Tibial nerve (tissue), 4 donors: Measurements from ENCODE around the gene SORCS2. TPM values are rescaled to one million over a fixed set of nuclear protein-coding genes. Genes with fewer than 3 reads are reported as not detected.

Source experiments
- DNase-seq, 2 donors: peaks; one replicate each; pipeline ENCODE4 v3.0.0-alpha.2; 2019; ENCODE audit warnings: low spot score in 2 of 2
- H3K27ac ChIP-seq, 4 donors: fragments of 200-600 bp; sonication (generic) in 3 of 4; one replicate each; pipeline ENCODE4 v1.5.1; 2017 to 2019; ENCODE audit warnings: mild to moderate bottlenecking in 1 of 4
- H3K27me3 ChIP-seq, 2 donors: fragments of 200-600 bp; sonication (generic) in 1 of 2; one replicate each; pipeline versions ENCODE4 v1.5.1 to v1.6.0; 2017 to 2019
- H3K36me3 ChIP-seq, 3 donors: fragments of 200-600 bp; sonication (generic); one replicate each; pipeline ENCODE4 v1.5.1; 2018 to 2019
- H3K4me1 ChIP-seq, 4 donors: fragments of 200-600 bp; sonication (generic) in 3 of 4; one replicate each; pipeline ENCODE4 v1.5.1; 2017 to 2019
- H3K4me3 ChIP-seq, 4 donors: fragments of 200-600 bp; sonication (generic) in 3 of 4; one replicate each; pipeline ENCODE4 v1.5.1; 2017 to 2019; ENCODE audit warnings: mild to moderate bottlenecking in 1 of 4, moderate library complexity in 1 of 4
- H3K9me3 ChIP-seq, 4 donors: fragments of 200-600 bp; sonication (generic) in 3 of 4; one replicate each; pipeline ENCODE4 v1.5.1; 2017 to 2019
- CTCF ChIP-seq, 5 experiments: fragments of 200-600 bp in 3 of 5; fragments of 450-650 bp in 2 of 5; sonication (generic) in 3 of 5; IDR thresholded peaks; one replicate each; pipeline ENCODE4 v1.5.1; 2016 to 2019; ENCODE audit warnings: antibody characterized with exemption in 5 of 5, mild to moderate bottlenecking in 3 of 5, moderate library complexity in 2 of 5
- EP300 ChIP-seq, 2 donors: sonication (generic); formaldehyde crosslinking; IDR thresholded peaks; one replicate each; pipeline ENCODE4 v1.6.1; 2017; ENCODE audit warnings: antibody characterized with exemption in 2 of 2, mild to moderate bottlenecking in 1 of 2
- POLR2A ChIP-seq, 2 donors: fragments of 450-650 bp; IDR thresholded peaks; one replicate each; pipeline ENCODE4 v1.6.1; 2017; ENCODE audit warnings: antibody characterized with exemption in 2 of 2, mild to moderate bottlenecking in 2 of 2, moderate library complexity in 2 of 2
- WGBS, 2 donors: methylation state at CpG; one replicate each; pipeline ENCODE4 v1.1.5; 2018; 5-methylcytosine and 5-hydroxymethylcytosine counted together
- total RNA-seq, 4 donors: library from RNA; depleted of rRNA; stranded (reverse); fragments of >200 nt; gene quantifications; one replicate each; pipeline ENCODE4 v1.1.0, GENCODE V29; 2016

The SORCS2 gene
- total RNA-seq, 4 donors from 2014 or later = 15.6 to 48.9 (median 38.3) TPM

DNA sequence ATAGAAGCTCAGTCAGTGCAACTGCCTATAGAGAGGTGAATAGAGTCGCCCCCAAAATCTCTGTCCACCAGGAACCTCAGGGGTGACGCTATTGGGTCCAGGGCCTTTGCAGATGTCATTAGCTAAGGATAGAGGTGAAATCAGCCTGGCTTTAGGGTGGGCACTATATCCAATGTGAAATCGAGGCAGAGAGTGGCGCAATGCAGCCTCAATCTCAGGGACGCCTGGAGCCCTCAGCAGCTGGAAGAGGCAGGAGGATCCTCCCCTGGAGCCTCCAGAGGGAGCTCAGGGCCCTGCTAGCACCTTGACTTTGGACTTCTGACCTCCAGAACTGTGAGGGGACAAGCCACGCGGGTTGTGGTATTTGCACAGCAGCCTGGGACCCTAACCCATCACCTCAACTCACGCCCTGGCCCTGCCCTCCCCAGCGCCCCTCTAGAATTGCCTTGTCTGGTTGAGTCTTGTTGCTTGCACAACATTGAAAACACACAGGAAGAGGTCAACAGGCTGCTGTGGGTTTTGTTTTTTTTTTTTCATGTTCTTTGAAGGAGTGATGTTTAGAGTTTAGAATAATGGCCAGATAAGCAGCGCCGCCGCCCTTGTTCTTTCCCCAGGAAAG is 331.8 kb downstream of the SORCS2 start:
- Histone ChIP-seq H3K27me3 (no peaks in the 10 kb centered on the region), H3K4me1 (peaks cover 0 to 38% (median 0%) of the 10 kb centered on the region in 4 donors), H3K27ac (peak overlapping the region in 1 of 4 donors; percentile 66), H3K9me3 (no peaks in the 10 kb centered on the region), H3K36me3 (no peaks in the 10 kb centered on the region), H3K4me3 (no peak overlapping the region)
- WGBS, 2 donors = 65 to 67% methylated on average over 12 of the region's 12 CpGs
- TF ChIP-seq EP300 (IDR thresholded peaks at IDR 0.05) (no peak), POLR2A (IDR thresholded peaks at IDR 0.05) (no peak), CTCF (IDR thresholded peaks at IDR 0.05) (no peak)
- DNase-seq = no peak

DNA sequence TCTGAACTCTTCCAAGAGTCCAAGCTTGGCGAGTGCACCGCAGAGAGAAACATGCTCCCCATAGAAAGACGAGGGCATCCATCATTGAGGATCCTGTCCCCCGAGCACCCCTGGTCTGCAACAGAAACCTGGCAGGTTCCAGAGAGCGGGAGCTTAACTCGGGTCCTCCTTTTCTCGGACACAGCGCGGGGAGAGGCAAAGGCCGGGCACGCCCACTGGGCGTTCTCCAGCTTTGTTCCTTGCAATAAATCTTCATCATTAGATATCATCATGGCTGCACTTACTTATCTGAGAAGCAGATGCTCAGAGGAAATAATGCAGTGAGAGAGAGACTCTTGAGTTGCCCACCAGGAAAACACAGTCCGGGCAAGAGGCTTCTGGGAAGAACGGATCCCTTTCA is 332.5 kb downstream of the SORCS2 start:
- no peaks in the 10 kb centered on the region for H3K9me3 ChIP-seq
- DNase-seq = no peak
- no peak overlapping the region for H3K4me3 ChIP-seq
- peak overlapping the region in 1 of 4 donors; percentile 66 for H3K27ac ChIP-seq
- H3K4me1 ChIP-seq = peaks cover 0 to 37% (median 0%) of the 10 kb centered on the region in 4 donors
- H3K27me3 ChIP-seq = no peaks in the 10 kb centered on the region
- TF ChIP-seq CTCF (IDR thresholded peaks at IDR 0.05) (no peak), EP300 (IDR thresholded peaks at IDR 0.05) (no peak), POLR2A (IDR thresholded peaks at IDR 0.05) (no peak)
- H3K36me3 ChIP-seq = no peaks in the 10 kb centered on the region
- whole genome bisulfite sequencing, 2 donors = 68 to 74% methylated on average over 13 to 14 of the region's 14 CpGs

GRCh38 chr4:7526491-7526890 is 334.2 kb downstream of the SORCS2 start:
- H3K36me3 ChIP-seq = no peaks in the 10 kb centered on the region
- H3K4me3 ChIP-seq = no peak overlapping the region
- 82 to 86% methylated on average over 13 of the region's 13 CpGs for WGBS, 2 donors
- H3K9me3 ChIP-seq = no peaks in the 10 kb centered on the region
- no peak overlapping the region for H3K27ac ChIP-seq
- TF ChIP-seq POLR2A (IDR thresholded peaks at IDR 0.05) (no peak), CTCF (IDR thresholded peaks at IDR 0.05) (no peak), EP300 (IDR thresholded peaks at IDR 0.05) (no peak)
- peaks cover 0 to 39% (median 0%) of the 10 kb centered on the region in 4 donors for H3K4me1 ChIP-seq
- no peaks in the 10 kb centered on the region for H3K27me3 ChIP-seq
- no peak for DNase-seq

- Histone ChIP-seq H3K4me3 (no peak overlapping the region), H3K27ac (peak overlapping the region in 1 of 4 donors; percentile 28), H3K4me1 (peaks cover 0 to 39% (median 0%) of the 10 kb centered on the region in 4 donors), H3K9me3 (no peaks in the 10 kb centered on the region), H3K27me3 (no peaks in the 10 kb centered on the region), H3K36me3 (no peaks in the 10 kb centered on the region)
- TF ChIP-seq CTCF (IDR thresholded peaks at IDR 0.05) = no peak
- no peak for TF ChIP-seq EP300 (IDR thresholded peaks at IDR 0.05)
- no peak for TF ChIP-seq POLR2A (IDR thresholded peaks at IDR 0.05)
- DNase-seq = no peak
- 83 to 84% methylated on average over 28 of the region's 28 CpGs for WGBS, 2 donors
Observed at GRCh38 chr4:7526929-7527535, 334.7 kb downstream of the SORCS2 start.

GRCh38 chr4:7529368-7530080 is 337.2 kb downstream of the SORCS2 start:
- Histone ChIP-seq H3K4me1 (peaks cover 0 to 38% (median 0%) of the 10 kb centered on the region in 4 donors), H3K27me3 (no peaks in the 10 kb centered on the region), H3K4me3 (no peak overlapping the region), H3K9me3 (peaks cover 0 to 5% (median 0%) of the 10 kb centered on the region in 4 donors), H3K36me3 (peaks cover 0 to 6% (median 0%) of the 10 kb centered on the region in 3 donors), H3K27ac (peak overlapping the region in 1 of 4 donors; percentile 3)
- TF ChIP-seq CTCF (IDR thresholded peaks at IDR 0.05) (no peak), EP300 (IDR thresholded peaks at IDR 0.05) (no peak)
- no peak for DNase-seq
- WGBS, 2 donors = 59 to 68% methylated on average over 12 of the region's 12 CpGs
